HG02642 (cell line): ENCODE data around the gene UBE2G1.
"Not testable (repeated sequence)": the region's sequence is repeated elsewhere in the genome, so short reads cannot be mapped to it uniquely, and the experiment has no call there.

Experiments
- ATAC-seq: cut with Tn5 transposase; IDR thresholded peaks from one replicate; pipeline ENCODE4 v1.9.1; 2021; ENCODE audit warnings: mild to moderate bottlenecking; ENCODE audit not compliant: unreplicated experiment, poor library complexity

The UBE2G1 gene

GRCh38 chr17:4256952-4257351 lies 109.5 kb downstream of the UBE2G1 start:
- ATAC-seq, result no peak

- not testable (repeated sequence) for ATAC-seq
Observed at GRCh38 chr17:4255271-4255670, 111.2 kb downstream of the UBE2G1 start.

GRCh38 chr17:4250887-4251286 lies 115.6 kb downstream of the UBE2G1 start:
- no peak for ATAC-seq

- ATAC-seq, result no peak
Observed at GRCh38 chr17:4249452-4250029, 116.9 kb downstream of the UBE2G1 start.

GRCh38 chr17:4248504-4249277 lies 117.8 kb downstream of the UBE2G1 start:
- no peak for ATAC-seq

GRCh38 chr17:4247971-4248388 lies 118.5 kb downstream of the UBE2G1 start:
- no peak for ATAC-seq

- no peak for ATAC-seq
Observed at GRCh38 chr17:4247361-4247970, 119.0 kb downstream of the UBE2G1 start.

- ATAC-seq, result no peak
Observed at GRCh38 chr17:4246674-4247073, 119.8 kb downstream of the UBE2G1 start.

GRCh38 chr17:4241535-4241934 lies 124.9 kb downstream of the UBE2G1 start:
- ATAC-seq, result no peak

GRCh38 chr17:4236456-4236855 lies 130.0 kb downstream of the UBE2G1 start:
- no peak for ATAC-seq

GRCh38 chr17:4235372-4236279 lies 130.8 kb downstream of the UBE2G1 start:
- ATAC-seq, result no peak

GRCh38 chr17:4234401-4234800 lies 132.1 kb downstream of the UBE2G1 start:
- no peak for ATAC-seq

- ATAC-seq, result no peak
Observed at GRCh38 chr17:4233668-4234258, 132.7 kb downstream of the UBE2G1 start.

- no peak for ATAC-seq
Observed at GRCh38 chr17:4232168-4232813, 134.2 kb downstream of the UBE2G1 start.

GRCh38 chr17:4229627-4230541 lies 136.6 kb downstream of the UBE2G1 start:
- ATAC-seq, result no peak

GRCh38 chr17:4221899-4222659 lies 144.4 kb downstream of the UBE2G1 start:
- ATAC-seq, result no peak

GRCh38 chr17:4221163-4221562 lies 145.3 kb downstream of the UBE2G1 start:
- ATAC-seq, result no peak

GRCh38 chr17:4220655-4221054 lies 145.8 kb downstream of the UBE2G1 start:
- no peak for ATAC-seq
